Choroid plexus epithelial cell (primary cell): ENCODE results near the gene LSM14A.

Experiments used
- DNase-seq: peaks from one replicate; pipeline ENCODE4 v3.0.0-alpha.2; 2010; ENCODE audit warnings: low read depth
- H3K4me3 ChIP-seq: 2 replicates; pipeline ENCODE4 v1.5.1; 2011; ENCODE audit warnings: low read depth, mild to moderate bottlenecking, control low read depth, low read length, moderate library complexity
- TF ChIP-seq, protein P1 (sequence below): conservative IDR thresholded peaks from 2 replicates; pipeline ENCODE4 v1.5.1; 2011; ENCODE audit warnings: low read depth, mild to moderate bottlenecking, control low read depth, inconsistent platforms, low read length, moderate library complexity

Gene LSM14A

DNA sequence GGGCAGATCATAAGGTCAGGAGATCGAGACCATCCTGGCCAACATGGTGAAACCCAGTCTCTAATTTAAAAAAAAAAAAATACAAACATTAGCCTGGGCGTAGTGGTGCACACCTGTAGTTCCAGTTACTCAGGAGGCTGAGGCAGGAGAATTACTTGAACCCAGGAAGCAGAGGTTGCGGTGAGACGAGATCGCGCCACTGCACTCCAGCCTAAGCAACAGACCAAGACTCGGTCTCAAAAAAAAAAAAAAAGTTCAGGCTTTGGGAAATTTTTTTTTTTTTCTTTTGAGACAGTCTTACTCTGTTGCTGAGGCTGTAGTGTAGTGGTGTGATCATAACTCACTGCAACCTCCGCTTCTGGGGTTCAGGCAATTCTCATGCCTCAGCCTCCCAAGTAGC is 14.7 kb downstream of the LSM14A start:
- TF ChIP-seq, protein P1, sequence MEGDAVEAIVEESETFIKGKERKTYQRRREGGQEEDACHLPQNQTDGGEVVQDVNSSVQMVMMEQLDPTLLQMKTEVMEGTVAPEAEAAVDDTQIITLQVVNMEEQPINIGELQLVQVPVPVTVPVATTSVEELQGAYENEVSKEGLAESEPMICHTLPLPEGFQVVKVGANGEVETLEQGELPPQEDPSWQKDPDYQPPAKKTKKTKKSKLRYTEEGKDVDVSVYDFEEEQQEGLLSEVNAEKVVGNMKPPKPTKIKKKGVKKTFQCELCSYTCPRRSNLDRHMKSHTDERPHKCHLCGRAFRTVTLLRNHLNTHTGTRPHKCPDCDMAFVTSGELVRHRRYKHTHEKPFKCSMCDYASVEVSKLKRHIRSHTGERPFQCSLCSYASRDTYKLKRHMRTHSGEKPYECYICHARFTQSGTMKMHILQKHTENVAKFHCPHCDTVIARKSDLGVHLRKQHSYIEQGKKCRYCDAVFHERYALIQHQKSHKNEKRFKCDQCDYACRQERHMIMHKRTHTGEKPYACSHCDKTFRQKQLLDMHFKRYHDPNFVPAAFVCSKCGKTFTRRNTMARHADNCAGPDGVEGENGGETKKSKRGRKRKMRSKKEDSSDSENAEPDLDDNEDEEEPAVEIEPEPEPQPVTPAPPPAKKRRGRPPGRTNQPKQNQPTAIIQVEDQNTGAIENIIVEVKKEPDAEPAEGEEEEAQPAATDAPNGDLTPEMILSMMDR = no peak
- DNase-seq = no peak
- no peak overlapping the region for H3K4me3 ChIP-seq

DNA sequence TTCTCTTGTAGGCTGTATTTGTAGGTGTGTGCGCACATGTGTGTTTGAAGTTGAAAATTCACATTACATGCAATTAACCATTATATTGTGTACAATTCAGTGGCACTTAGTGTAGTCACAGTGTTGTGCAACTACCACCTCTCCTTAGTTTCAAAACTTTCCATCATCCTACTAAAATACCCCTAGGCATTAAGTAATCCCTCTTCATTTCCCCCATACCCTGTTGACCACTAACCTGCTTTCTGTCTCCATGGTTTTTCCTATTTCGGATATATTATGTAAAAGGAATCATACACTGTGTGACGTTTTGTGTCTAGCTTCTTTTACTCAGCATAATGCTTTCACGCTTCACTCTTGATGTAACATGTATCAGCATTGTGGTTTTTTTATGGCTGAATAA is 16.1 kb downstream of the LSM14A start:
- DNase-seq = no peak
- TF ChIP-seq, protein P1 = no peak
- no peak overlapping the region for H3K4me3 ChIP-seq

DNA sequence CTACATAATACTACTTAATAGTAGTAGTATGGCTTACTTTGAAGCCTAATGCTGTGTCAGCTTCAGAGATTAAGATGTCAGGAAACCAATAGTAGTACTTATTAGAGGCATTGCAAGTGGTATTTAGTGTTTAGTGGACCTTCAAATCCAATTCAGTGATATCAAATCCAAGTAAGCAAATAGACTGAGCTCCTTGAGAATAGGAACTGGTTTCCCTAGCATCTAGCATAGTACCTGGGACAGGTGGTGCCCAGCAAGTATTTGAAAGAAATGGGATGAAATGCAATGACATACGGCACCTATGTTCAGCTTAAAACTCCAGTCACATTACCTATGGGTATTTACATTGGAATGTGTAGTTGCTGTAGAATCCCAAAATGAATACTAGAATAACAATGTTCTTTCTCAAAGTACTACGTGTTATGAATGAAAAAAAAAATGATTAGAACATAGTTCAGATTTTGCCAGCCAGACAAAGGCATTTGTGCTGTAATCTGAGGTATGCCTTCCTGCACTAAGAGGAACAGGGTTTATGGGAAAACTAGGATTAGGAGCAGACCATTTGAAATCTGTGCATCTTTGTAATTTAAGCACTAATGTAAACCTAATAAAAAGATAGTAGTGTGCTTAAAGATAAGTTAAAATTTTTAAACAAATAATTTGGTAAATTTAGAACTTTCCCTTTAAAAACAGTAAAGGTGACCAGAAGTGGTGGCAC is 17.1 kb downstream of the LSM14A start:
- H3K4me3 ChIP-seq = no peak overlapping the region
- DNase-seq = no peak
- TF ChIP-seq, protein P1 = no peak

DNA sequence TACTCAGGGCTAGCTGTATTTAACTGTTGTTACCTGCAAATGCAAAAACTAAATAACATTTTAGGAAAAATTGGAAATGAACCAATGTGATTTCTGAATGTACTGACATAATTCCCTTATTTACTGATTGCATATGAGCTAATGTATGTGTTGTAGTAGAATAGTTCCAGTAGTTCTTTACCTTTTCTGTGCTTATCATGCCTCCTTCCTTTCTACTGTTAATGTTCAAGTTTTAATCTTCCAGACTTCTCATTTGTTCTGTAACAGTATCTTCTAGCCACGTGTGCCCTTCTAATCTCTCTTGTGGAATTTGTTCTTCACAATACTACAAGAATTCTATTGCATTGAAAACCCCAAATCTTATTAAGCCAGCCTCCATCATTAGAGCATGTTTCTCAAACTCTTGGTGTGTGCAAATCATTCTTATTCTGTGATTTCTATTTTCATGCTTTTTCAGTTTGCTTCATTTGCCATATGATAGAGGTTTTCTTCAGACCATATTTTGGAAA is 17.7 kb downstream of the LSM14A start:
- no peak overlapping the region for H3K4me3 ChIP-seq
- peak; percentile 51 for DNase-seq
- TF ChIP-seq, protein P1 = no peak

DNA sequence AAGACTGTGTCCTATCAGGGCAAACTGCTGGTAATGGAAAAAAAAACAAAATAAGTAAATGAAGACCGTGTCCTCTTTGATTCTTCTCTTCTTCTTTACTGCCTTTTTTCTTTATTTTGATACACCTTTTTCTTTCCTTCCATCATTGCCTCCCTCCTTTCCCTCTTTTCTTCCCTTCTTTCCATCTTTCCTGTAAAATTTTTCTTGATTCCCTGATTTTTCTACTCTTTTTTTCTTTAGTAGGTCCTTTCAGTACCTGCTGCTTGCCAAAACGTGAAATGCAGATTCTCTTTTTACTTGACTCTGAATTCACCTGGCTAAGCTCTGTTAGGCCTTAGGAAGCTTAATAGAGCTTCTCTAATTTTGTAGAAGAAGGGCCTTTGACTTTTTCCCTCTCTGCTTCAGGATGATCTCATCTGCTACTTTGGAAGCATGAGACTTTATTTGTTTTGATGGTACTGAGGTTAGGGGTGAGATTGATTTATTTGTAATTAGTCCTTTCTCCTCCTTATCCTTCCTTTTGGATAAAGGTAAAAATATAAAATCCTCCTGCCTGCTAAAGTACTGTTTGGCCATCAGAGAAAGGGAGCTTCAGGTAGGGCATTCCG is 19.2 kb downstream of the LSM14A start:
- no peak for DNase-seq
- TF ChIP-seq, protein P1 = no peak
- H3K4me3 ChIP-seq = no peak overlapping the region

DNA sequence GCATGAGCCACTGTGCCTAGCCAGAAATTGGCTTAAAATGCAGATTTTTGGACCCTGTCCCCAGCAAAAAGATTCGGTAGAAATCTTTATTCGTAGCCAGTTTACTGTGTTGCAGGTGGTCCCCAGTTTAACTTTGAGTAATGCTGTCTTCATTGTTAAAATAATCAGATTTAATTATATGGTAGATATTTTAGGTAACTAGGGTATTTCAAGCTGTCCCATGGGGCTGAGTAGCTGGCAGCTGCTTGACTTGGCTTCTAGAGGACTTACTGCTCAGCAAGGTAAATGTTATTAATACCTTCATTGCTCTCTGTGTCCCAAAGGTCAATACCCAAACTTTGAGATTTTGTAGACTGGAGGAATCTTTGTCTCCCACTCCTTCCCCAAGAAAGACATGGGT is 21.1 kb downstream of the LSM14A start:
- TF ChIP-seq, protein P1 = no peak
- H3K4me3 ChIP-seq = no peak overlapping the region
- DNase-seq = no peak

DNA sequence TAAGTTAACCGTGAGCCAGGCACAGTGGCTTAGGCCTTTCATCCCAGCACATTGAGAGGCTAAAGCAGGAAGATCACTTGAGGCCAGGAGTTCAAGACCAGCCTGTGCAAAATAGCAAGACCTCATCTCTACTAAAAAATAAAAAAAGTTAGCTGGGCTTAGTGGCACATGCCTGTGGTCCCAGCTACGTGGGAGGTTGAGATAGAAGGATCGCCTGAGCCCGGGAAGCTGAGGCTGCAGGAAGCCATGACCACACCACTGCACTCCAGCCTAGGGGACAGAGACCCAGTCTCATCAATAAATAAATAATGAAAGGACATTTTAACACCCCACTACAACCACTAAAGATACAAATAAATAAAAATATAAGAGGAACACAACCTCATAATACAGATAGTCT is 21.6 kb downstream of the LSM14A start:
- DNase-seq = peak; percentile 36
- TF ChIP-seq, protein P1 = no peak
- no peak overlapping the region for H3K4me3 ChIP-seq
